ENCODE results near the gene RGSL1. TPM values are rescaled to one million over a fixed set of nuclear protein-coding genes. Genes with fewer than 3 reads are reported as not detected.

Gene RGSL1
- total and polyA plus RNA-seq, 12 donors: not detected

DNA sequence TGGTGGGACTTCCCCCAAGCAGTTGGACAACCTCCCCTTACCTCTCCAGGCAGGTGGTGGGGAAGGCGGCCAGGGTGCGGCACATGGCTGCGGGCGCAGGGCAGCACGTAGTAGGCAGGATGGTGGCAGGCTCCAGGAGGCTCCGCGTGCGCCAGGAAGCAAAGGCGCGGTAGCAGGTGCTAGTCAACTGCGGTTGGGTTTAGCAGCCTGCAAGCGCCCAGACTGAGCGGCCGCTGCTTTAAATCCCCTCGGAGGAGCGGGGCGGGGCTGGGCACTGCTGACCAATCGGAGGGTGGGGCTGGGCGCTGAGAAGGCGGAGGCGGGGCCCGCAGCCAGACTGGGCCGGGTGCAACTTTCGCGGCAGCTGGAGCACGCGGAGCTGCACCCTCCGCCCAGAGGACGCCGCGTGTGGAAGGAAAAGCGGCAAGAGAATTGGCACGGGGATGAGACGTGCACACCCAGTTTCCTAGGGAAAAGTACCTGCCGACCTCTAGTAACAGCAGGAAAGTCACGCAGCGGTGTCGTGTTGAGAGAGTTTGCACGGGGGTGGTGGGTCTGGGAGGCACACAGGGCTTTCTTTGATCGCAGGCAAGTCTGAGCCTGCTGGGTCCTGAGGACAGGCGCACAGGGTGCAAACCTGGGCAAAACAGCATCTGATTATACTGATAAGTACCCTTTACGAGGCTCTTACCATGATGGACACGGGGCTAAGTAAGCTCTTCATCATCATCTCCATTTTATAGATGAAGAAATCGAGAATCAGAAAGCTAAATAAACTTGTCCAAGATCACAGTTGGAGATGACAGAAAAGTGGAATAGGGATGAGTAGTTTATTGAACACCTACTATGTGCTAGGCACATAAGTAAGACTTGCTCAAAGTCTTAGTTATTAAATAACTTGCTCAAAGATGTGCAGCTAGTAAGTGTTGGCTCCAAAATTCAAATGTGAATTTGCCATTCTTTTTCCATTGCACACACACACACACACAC lies 154.5 kb downstream of the RGSL1 start, which contains the start of gene RGS16:
TSS of gene RGS16 (minus strand) at position 215 of the 990 bp plus-strand sequence. CDS start at position 85, 130 bp downstream.
- WGBS, 2 donors: 6% methylated on average over 44 of the region's 44 CpGs
- TF ChIP-seq, protein P1, sequence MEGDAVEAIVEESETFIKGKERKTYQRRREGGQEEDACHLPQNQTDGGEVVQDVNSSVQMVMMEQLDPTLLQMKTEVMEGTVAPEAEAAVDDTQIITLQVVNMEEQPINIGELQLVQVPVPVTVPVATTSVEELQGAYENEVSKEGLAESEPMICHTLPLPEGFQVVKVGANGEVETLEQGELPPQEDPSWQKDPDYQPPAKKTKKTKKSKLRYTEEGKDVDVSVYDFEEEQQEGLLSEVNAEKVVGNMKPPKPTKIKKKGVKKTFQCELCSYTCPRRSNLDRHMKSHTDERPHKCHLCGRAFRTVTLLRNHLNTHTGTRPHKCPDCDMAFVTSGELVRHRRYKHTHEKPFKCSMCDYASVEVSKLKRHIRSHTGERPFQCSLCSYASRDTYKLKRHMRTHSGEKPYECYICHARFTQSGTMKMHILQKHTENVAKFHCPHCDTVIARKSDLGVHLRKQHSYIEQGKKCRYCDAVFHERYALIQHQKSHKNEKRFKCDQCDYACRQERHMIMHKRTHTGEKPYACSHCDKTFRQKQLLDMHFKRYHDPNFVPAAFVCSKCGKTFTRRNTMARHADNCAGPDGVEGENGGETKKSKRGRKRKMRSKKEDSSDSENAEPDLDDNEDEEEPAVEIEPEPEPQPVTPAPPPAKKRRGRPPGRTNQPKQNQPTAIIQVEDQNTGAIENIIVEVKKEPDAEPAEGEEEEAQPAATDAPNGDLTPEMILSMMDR (IDR thresholded peaks at IDR 0.05): no peak
- no peaks in the 10 kb centered on the region for H3K9me3 ChIP-seq
- H3K27ac ChIP-seq: peak within 1 kb of the TSS in 9 of 10 donors; percentile 15 to 75 (median 58)
- peak within 1 kb of the TSS; percentile 42 to 71 (median 60) for H3K4me3 ChIP-seq
- ATAC-seq: peak; percentile 96 to 98 (median 97)
- peaks cover 7 to 70% (median 31%) of the 10 kb centered on the region in 9 donors for H3K4me1 ChIP-seq
- intact Hi-C loops (cut with DNase I): loop anchor here in 5 of 10 donors (5.0 kb wide), 4 partner anchors 68 to 233 kb away; partner anchors contain the start of gene DHX9 (in 1 of the 5)
- H3K27me3 ChIP-seq: peaks cover 0 to 17% (median 0%) of the 10 kb centered on the region in 7 donors
- peaks cover 0 to 26% (median 0%) of the 10 kb centered on the region in 9 donors for H3K36me3 ChIP-seq
- peak; percentile 95 to 96 for DNase-seq

DNA sequence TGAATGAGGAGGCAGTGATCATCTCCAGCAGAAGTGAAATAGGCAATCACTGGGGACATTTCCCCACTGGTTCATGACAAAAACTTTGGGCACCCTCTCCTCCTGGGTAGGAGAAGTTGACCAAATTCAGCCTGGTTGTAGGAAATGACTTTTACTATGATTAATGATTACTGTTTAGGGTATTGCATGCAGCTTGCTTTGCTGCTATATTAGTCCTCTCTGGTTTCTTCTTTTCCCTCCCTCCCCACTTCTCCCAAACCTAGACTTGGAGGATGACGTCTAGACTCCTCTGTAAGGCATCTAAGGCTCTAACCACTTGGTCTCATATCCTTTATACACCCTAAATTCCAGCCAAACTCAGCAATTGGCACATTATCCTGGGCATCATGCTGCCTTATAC lies 157.6 kb downstream of the RGSL1 start:
- no peaks in the 10 kb centered on the region for H3K36me3 ChIP-seq
- intact Hi-C loops (cut with DNase I): no loop called here
- 87 to 100% methylated on average over 1 of the region's 1 CpG for WGBS, 2 donors
- no peak for ATAC-seq
- TF ChIP-seq, protein P1 (IDR thresholded peaks at IDR 0.05): no peak
- H3K4me1 ChIP-seq: peaks cover 0 to 46% (median 12%) of the 10 kb centered on the region in 9 donors
- no peaks in the 10 kb centered on the region for H3K9me3 ChIP-seq
- DNase-seq: no peak
- H3K27ac ChIP-seq: no peak overlapping the region
- peaks cover 0 to 17% (median 0%) of the 10 kb centered on the region in 7 donors for H3K27me3 ChIP-seq
- no peak overlapping the region for H3K4me3 ChIP-seq

DNA sequence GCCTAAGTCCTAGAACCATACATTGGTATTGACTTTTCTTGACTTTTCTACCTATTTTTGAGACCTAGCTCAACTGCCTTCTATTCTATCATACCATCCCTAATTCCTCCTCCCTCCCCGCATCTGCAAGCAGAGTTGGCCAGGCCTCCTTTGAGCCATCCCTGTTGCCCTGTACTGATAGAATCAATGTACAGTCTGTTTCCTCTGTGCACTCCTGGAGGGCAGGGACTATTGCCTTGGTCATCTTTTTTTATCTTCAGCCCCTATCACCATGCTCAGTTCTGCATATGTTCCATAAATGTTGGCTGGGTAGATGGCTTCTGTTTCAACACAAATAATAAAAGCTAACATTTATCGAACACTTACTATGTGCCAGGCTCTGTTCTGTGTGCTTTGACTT lies 158.3 kb downstream of the RGSL1 start:
- no peak for ATAC-seq
- Histone ChIP-seq H3K4me3 (no peak overlapping the region), H3K27me3 (peaks cover 0 to 19% (median 0%) of the 10 kb centered on the region in 7 donors), H3K27ac (peak overlapping the region in 1 of 10 donors; percentile 55), H3K36me3 (no peaks in the 10 kb centered on the region), H3K9me3 (no peaks in the 10 kb centered on the region), H3K4me1 (peaks cover 0 to 42% (median 12%) of the 10 kb centered on the region in 9 donors)
- no peak for DNase-seq
- intact Hi-C loops (cut with DNase I): no loop called here
- TF ChIP-seq, protein P1 (IDR thresholded peaks at IDR 0.05): no peak
- 49 to 91% methylated on average over 2 of the region's 2 CpGs for WGBS, 2 donors

DNA sequence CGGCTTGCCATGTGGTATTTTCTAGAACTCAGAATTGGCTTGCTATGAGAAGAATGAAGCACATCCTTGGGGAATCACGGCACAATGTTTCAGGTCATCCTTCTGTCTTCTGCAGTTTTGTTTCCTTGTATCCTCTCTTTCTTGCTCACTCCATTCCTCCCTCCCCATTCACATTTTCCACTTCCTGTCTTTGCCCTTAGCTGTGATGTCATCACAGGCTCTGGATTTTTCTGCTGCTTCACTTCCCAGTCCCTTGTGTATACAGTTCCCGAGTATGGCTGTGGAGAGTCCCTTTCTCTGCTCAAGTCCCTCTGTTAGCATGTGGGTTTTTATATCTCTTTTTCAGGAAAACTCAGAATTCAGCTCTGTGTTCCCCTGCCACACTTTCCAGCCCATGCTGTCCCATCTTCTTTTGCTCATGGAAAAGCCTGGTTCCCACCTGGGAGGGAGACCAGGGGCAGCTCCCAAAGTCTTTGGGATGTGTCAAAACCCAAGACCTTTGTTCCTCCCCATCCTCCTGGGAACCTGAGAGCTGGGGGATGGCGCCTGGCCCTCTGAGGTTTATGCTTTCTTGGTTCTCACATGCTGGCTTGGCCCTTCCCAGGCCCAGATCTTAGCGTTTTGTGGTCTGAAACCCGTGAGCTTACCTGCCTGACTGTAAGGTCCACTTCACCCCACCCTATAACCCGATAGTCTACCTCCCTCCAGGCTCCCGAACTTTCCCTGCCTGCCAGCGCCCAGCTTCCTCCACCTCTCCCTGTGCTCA lies 159.1 kb downstream of the RGSL1 start:
- peak in 1 of 2 donors; percentile 36 for DNase-seq
- TF ChIP-seq, protein P1 (IDR thresholded peaks at IDR 0.05): no peak
- H3K4me1 ChIP-seq: peaks cover under 1 to 35% (median 9%) of the 10 kb centered on the region in 9 donors
- peak in 5 of 8 donors; percentile 14 to 40 (median 33) for ATAC-seq
- H3K36me3 ChIP-seq: no peaks in the 10 kb centered on the region
- H3K4me3 ChIP-seq: no peak overlapping the region
- no peaks in the 10 kb centered on the region for H3K9me3 ChIP-seq
- H3K27ac ChIP-seq: peak overlapping the region in 8 of 10 donors; percentile 22 to 73 (median 47)
- intact Hi-C loops (cut with DNase I): no loop called here
- 82 to 87% methylated on average over 9 of the region's 9 CpGs for WGBS, 2 donors
- peaks cover 0 to 18% (median 0%) of the 10 kb centered on the region in 7 donors for H3K27me3 ChIP-seq
